Stimulated activated naive CD4-positive, alpha-beta T cell (primary cell): ENCODE results near the gene UGT1A9.
"Not testable (repeated sequence)": the region's sequence is repeated elsewhere in the genome, so short reads cannot be mapped to it uniquely, and the experiment has no call there.

ENCODE experiments used
- DNase-seq, 6 experiments: peaks; one replicate each; lab custom pipeline; 2025; lab: John Stamatoyannopoulos, UW

Gene UGT1A9

DNA sequence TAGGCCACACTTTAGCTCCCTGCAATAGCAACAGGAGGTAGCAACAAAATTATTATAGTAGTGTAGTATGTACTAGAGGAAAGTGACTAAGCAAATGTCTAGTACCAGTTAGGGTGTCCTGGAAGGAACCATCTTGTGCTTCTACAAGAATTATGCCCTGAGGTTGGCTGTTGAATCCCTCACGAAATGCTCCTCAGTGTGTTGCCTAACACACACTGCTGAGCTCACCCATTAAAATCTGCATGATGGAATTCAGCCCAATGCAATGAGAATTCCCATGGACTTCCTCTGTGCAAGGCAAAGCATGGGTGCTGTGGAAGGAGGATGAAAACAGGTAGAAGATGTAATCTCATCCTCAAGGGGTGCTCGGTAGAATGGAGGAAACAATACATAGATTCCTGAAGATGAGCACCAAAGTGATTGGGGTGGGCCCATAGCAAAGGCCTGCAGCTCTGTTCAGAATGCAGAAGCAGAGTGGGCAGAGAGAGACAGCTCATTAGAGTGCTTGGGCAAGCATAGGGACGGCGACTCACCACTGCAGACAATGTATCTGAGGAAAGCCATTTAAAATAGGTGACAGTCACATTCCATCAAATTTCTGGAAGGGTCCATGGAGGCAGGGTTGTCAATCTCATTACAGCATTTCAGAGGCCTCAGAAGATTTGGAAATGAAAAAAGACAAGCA, 8.8 kb downstream of the UGT1A9 start:
- DNase-seq = no peak

DNA sequence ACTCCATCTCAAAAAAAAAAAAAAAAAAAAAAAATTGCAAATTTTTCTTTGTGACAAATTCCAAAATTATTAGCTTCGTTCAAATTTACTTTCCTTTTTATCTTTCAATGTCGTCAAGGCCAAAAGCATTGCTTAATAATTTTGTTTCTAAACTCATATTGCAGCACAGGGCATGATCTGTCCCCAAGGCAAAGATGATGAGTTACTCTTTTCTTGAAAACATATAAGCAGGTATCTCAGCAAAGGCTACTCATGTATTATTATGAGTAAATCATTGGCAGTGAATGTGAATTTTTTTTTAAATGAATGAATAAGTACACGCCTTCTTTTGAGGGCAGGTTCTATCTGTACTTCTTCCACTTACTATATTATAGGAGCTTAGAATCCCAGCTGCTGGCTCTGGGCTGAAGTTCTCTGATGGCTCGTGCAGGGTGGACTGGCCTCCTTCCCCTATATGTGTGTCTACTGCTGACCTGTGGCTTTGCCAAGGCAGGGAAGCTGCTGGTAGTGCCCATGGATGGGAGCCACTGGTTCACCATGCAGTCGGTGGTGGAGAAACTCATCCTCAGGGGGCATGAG, 9.9 kb downstream of the UGT1A9 start, which contains the start of gene UGT1A7:
TSS of gene UGT1A7 (plus strand) at position 381 of the 579 bp plus-strand sequence. CDS start at position 418, 37 bp downstream.
- no peak for DNase-seq

DNA sequence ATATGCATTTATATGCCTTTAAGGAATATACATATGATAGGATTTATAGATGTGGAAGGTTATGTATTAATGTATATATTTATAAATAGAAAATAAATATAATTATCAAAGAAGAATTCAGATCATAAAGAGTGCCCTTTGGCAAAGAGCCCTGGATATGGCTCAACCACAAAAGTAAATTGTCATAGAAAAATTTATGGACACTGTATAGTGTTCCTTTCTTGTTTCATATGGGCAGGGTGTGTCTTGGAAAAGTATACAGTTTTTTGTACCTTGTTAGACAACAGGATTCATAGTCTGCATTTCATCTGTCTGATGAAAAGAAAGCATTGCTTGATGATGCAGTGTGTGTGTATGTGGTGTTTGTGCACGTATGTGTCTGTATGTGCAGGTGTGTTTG, 12.9 kb downstream of the UGT1A9 start:
- DNase-seq = no peak

DNA sequence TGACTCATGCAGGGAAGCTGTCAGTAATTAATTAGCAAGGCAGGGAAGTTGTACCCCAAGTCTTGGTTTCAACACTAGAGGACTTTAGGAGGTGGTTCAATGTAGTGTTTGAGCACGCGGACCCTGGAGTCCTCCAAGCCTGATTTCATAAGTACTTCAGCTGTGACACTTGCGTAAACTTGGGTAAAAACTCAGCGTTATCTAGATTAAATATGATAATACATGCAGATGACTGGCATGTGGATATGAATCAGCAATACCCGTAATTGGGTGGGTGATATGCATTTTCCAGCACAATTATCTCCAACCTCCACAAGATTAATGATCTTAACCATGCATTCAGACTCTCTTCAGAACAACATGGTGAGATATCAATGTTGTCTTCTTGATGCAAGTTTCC, 15.2 kb downstream of the UGT1A9 start:
- DNase-seq = no peak

DNA sequence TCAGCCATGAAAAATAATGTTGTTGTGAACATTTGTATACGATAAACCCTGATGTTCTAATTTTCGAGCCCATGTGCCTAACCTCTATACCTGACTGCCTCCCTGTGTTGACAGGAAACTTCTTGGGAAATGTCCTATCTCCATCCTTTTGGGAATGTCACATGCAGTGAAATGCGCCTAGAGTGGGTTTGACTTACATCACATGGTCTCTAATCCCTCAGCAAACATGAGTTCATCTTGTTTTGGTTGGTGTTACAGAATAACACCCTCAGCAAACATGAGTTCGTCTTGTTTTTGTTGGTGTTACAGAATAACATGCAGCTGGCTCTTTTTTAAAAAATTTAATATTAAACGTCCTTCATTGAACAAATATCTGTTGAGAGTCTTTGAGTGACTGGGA, 16.6 kb downstream of the UGT1A9 start:
- no peak for DNase-seq

DNA sequence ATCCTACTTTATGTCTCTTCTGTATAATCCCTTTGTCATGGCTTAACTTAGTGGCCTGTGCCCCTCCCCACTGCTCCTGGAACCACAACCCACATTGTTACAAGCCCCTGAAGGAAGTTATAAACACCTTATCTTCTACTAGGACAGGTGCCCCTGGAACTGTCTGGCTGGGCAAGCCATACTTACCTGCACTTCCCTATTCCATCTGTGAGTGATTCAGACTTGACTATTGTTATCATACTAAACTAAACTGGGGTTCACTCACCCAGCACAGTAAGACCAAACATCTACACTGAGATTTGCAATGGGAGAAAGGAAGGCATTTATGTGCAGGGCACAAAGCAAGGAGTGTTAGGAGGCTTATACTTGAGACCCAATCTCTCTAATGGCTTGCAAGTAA, 17.3 kb downstream of the UGT1A9 start:
- DNase-seq = no peak

DNA sequence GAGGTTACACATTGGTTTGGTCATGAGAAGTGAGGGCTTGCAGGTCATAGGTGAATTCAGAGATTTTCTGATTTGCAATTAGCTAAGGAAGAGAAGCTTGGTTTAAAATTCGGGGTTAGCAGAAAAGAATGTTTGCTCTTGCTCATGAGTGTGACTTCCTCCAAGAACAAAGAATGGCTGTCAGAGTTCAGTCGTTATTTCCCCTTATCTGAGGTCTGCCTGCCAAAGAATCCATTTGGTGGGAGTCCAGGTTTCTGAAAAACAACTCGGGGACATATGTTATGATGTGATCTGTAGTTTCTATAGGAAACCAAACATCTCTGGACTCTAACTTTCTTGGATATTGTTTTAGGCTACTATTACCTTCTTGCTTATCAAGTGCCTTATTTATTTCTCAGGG, 17.8 kb downstream of the UGT1A9 start:
- no peak for DNase-seq

DNA sequence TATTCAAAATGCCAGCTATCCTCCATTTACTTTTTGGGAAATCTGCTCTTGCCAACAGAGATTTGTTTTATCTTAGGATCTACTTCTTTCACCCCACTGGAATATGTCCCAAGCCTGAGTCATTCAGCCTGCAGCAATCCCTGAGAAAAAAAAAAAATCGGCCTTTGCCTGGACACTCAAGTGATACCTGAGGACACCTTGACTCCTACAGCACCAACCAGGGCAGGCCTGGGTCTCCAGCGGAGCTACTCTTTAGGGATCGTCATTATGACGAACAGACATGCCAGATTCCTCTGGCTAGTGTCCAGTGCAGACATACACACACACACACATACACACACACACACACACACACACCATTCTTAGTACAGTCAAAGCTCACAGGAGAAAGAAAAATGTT, 18.7 kb downstream of the UGT1A9 start:
- DNase-seq = no peak

DNA sequence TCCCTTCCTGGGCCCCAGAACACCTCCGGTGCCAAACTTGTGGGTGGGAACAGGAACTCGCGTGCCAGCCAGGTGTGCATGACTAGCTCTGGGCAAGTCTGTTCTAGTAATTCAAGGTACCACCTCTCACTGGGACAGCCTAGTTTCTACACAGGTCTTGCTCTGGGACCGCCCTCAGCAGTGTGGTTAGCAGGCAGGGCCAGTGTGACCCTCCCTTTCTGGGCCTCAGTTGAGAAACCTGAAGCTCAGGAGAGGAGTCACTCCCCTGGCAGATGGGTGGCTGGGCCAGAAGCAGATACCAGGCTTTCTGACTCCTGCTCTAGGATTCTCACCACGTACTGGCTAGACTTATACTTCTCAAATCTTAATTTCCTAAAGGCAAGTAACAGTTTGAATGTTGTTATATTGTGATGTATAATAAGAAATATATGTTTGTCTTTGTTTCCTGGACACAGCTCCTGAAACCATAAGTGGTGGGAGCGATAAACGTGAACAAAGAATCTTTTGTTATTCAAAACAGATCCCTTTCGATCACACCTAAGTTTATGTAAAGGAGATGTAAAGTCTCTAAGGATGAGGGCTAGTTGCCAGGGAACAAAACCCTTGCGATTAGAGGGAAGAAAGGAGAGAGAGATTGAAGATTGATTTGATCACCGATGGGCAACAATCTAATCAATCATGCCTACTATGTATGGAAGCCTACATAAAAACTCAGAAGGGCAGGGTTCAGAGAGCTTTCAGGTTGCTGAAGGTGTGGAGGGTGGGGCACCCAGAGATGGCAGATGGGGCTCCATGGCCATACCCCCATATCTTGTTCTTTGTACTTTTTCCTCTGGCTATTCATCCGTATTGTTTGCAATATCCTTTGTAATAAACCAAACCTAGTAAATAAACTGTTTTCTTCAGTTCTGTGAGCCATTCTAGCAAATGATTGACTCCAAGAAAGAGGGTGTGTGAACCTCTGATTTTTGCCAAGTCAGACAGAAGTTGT, 20.0 kb downstream of the UGT1A9 start:
- no peak for DNase-seq

DNA sequence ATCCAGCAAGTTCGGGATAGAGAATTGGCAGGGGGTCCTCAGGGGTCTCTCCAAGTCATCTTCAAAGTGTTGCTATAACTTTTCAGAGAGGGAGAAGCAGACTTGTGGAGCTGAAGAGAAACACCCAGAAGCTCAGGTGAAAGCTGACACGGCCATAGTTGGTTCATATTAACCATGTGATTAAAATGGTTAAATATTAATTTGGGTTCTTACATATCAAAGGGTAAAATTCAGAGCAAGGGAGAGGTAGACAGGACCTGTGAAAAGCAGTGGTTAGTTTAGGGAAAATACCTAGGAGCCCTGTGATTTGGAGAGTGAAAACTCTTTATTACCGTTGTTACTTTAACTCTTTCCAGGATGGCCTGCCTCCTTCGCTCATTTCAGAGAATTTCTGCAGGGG, 20.9 kb downstream of the UGT1A9 start, which contains the start of gene UGT1A6:
TSS of gene UGT1A6 (plus strand) at position 243 of the 400 bp plus-strand sequence. CDS start at position 358, 115 bp downstream.
- no peak for DNase-seq

DNA sequence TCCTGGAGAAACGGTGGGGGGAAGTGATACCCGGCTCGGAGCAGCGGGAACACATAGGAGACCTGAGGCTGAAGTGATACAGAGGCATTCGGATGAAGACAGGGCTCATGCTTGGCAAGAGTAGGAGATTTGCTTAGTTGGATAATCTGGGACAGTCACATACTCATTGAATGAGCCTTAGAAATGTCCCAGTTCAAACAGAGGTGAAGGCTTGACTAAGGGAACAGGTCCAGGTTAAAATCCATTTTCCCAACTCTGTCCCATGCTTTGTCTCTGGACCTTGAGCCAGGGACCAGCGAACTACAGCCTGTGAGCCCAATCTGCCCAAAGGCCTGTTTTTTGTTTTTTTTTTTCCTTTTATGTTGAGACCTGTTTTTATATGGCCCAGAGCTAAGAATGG, 22.3 kb downstream of the UGT1A9 start:
- DNase-seq = no peak

DNA sequence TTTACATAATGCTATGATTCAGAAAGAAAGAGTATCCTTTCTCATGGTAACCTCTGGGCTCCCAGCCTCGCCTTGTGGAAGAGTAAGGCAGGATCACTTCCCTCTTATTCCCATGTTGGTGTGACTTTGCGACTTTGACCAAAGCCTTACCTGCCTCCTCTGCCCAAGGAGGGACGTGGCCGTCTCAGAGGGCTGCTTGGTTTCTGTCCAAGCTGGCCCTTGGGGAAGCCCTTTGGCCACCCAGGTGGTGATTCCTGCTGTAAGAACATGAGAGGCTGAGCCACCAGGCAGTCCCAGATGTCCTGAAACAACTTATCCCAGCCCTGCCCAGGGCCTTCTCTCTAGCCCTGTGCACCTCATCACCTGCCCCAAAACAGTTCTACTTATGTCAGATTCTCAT, 27.0 kb downstream of the UGT1A9 start:
- DNase-seq = no peak

DNA sequence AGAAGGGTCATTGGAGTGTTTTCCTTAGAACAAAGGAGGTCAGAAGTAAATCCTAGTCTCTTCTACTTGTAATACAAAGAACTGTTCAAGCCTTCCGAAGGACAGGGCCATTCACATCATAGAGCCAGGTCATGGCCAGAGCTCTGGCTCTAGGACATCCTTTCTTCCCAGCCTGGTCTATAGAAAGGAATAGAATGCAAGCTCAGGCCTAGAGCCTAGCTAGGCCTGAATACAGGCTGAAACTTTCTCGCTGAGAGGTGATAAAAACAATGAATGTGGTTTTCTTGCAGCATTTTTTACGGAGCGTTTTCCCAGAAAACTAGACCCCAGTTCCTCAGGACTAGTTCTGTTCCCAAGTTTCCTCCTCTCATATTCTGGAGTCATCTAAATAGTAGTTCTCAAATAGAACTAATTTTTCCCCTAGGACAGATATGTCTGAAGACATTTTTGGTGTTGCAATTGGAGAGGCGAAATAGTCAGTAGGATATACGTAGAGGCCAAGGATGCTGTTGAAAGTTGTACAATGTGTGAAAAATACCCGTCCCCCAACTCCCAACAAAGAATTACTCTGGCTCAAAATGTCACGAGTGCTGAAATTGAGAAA, 27.8 kb downstream of the UGT1A9 start:
- DNase-seq = no peak

DNA sequence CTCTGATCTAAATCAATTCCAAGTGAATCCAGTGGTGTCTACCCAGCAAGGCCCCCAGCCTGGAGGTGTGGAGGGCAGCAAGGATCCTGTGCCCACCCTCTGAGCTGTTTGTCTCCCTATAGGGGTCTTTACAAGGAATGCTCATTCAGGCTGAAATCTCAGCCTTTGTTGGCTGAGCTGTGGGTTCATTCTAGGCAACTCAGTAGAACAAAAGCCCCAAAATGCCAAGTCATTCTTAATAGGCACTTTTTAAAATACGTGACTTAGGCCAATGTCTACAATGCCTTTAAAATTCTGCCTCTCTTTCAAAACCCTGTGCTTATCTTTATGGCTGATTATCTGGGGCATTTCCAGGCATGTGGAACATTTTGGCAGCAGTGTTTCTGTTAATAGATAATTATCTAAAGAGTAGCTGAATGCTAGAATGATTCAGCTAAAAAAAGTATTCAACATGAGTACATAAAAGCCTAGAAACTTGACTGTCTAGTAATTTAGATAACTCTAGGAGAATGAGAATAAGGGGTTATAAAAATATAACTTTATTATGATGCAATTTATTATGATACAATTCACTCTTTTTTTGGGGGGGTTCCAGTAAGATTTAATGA, 28.4 kb downstream of the UGT1A9 start:
- DNase-seq = no peak

DNA sequence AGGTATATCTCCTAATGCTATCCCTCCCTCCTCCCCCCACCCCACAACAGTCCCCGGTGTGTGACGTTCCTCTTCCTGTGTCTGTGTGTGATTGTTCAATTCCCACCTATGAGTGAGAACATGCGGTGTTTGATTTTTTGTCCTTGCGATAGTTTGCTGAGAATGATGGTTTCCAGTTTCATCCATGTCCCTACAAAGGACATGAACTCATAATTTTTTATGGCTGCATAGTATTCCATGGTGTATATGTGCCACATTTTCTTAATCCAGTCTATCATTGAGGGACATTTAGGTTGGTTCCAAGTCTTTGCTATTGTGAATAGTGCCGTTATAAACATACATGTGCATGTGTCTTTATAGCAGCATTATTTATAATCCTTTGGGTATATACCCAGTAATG, 29.1 kb downstream of the UGT1A9 start:
- not testable (repeated sequence) for DNase-seq

DNA sequence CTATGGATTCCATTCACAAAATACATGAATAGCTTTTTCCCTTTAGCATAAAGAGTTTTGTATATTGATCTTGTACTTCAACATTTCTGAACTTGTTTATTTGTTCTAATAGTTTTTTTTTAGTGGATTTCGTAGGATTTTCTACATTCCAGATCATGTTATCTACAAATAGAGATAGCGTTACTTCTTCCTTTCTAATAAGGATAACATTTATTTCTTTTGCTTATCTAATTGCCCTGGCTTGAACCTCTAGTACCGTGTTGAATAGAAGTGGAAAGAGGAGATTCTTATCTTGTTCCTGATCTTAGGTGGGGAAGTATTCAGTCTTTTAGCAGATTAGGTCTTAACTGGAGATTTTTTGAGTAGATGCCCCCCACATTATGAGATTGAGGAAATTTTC, 30.5 kb downstream of the UGT1A9 start:
- DNase-seq = no peak

DNA sequence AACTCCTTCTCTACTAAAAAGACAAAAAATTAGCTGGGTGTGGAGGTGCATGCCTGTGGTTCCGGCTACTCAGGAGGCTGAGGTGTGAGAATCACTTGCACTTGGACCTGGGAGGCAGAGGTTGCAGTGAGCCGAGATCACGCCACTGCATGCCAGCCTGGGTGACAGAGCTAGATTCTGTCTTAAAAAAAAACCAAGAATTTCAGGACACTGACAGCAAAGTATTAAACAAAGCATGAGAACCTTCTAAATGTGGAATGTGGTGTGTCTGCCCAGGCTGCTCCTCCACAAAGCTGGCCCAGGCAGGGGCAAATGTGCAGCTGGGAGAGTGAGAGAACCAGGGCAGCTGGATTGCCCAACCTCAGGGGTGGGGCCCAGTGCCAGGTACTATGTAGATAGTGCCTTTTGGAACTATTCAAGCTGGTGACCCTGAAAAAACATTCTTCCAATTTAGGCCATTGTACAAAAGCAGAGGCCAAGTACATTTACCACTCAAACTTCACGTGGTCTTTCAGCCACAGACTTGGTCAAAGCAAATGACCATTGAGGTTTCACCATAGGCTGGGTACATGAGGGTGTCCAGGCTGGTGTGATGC, 34.3 kb downstream of the UGT1A9 start:
- DNase-seq = no peak

DNA sequence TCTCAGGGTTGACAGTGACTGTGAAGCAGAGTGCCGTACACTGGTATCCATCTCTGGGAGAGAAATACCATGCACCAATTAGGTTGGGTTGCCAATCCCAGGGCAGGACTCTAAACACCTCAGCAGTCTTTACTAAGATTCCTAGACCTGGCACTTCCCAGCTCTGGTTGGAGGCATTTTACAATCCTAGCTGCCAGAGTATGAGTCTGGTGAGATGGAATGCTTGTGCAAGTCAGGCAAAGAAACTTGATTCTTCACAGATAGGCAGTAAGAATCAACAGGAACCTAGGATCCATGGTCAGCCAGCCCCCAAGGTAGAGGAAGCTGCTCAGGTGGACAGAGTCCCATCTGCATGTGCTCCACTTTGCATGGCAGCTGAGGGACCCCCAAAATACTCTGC, 35.0 kb downstream of the UGT1A9 start:
- no peak for DNase-seq

DNA sequence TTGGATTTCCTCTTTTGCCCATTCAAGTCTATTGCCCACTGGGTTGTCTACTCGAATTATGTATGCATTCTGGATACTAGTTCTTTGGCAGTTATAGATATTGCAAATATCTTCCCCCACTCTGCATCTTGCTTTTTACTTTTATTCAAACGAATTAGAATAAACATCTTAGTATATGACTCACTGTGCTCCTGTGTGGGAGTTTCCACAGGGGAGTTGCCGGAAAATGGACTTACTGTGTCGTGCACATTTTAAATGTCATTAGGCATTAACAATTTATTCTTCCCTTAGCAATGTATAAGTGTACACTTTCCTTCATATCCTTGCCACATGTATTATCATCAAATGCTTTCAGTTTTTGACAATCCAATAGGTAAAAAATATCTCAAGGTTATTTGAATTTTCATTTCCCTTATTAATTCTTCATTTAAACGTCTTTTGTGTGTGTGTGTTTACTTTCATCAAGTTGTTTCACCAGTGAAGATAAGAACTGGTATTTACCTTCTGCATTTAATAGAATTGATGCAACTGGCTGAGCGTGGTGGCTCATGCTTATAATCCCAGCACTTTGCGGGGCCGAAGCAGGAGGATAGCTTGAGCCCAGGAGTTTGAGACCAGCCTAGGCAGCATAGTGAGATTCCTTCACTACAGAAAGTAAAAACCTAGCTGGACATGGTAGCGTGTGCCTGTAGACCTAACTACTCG, 36.4 kb downstream of the UGT1A9 start:
- DNase-seq = no peak

DNA sequence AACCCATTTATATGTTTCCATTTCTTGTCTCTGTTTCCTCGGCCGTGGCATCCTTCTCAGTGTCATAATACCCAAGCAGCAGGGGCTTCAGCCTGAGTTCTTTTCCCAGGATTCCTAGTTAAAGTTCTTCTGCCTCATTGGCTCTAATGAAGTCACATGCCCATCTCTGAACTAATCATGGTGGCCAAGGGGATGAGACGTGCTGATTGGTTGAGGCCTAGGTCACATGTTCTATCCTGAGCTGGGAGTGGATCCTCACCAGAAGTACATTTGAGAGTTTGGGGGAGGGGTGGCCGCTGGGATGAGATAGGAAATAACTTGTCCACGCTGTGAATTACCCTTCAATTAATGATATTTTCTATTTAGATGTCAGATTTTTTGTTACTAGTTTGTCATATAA, 37.2 kb downstream of the UGT1A9 start:
- DNase-seq = no peak
